Measurements from ENCODE around the gene PAQR6.
"Not testable (repeated sequence)": the region's sequence is repeated elsewhere in the genome, so short reads cannot be mapped to it uniquely, and the experiment has no call there.

The PAQR6 gene

GRCh38 chr1:156226116-156226538 is 21.7 kb downstream of the PAQR6 start:
- no peak for TF ChIP-seq CTCF (IDR thresholded peaks at IDR 0.05; ENCODE audit: poor library complexity, severe bottlenecking)
- ATAC-seq (ENCODE audit: low read depth) (no peak), DNase-seq (ENCODE audit: low spot score) (no peak)
- Histone ChIP-seq H3K27ac (ENCODE audit: poor library complexity, severe bottlenecking) (no peak overlapping the region), H3K4me3 (ENCODE audit: severe bottlenecking) (no peak overlapping the region), H3K4me1 (ENCODE audit: insufficient read depth, poor library complexity, severe bottlenecking) (no peaks in the 10 kb centered on the region), H3K36me3 (ENCODE audit: low read depth) (peaks cover 46% of the 10 kb centered on the region), H3K9me3 (ENCODE audit: severe bottlenecking) (no peaks in the 10 kb centered on the region), H3K27me3 (ENCODE audit: insufficient read depth, poor library complexity, severe bottlenecking) (no peaks in the 10 kb centered on the region)

DNA sequence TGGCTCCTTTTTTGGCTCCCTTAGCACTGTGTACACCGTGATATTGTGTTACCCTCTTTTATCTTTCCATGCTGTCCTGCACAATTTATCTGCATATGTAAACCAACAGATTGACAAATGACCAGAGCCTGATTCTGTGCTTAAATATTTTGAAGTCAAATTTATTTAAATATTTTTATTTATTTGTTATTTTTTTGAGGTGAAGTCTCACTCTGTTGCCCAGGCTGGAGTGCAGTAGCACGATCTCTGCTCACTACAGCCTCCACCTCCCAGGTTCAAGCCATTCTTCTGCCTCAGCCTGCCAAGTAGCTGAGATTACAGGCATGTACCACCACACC is 22.2 kb downstream of the PAQR6 start:
- ATAC-seq (ENCODE audit: low read depth) (no peak), DNase-seq (ENCODE audit: low spot score) (no peak)
- Histone ChIP-seq H3K27ac (ENCODE audit: poor library complexity, severe bottlenecking) (no peak overlapping the region), H3K4me3 (ENCODE audit: severe bottlenecking) (no peak overlapping the region), H3K36me3 (ENCODE audit: low read depth) (peaks cover 48% of the 10 kb centered on the region), H3K9me3 (ENCODE audit: severe bottlenecking) (no peaks in the 10 kb centered on the region), H3K4me1 (ENCODE audit: insufficient read depth, poor library complexity, severe bottlenecking) (no peaks in the 10 kb centered on the region), H3K27me3 (ENCODE audit: insufficient read depth, poor library complexity, severe bottlenecking) (no peaks in the 10 kb centered on the region)
- peak; percentile 75 for TF ChIP-seq CTCF (IDR thresholded peaks at IDR 0.05; ENCODE audit: poor library complexity, severe bottlenecking)

GRCh38 chr1:156221986-156222692 is 25.7 kb downstream of the PAQR6 start:
- peaks cover 52% of the 10 kb centered on the region for H3K36me3 ChIP-seq (ENCODE audit: low read depth)
- no peak overlapping the region for H3K4me3 ChIP-seq (ENCODE audit: severe bottlenecking)
- H3K27me3 ChIP-seq (ENCODE audit: insufficient read depth, poor library complexity, severe bottlenecking): no peaks in the 10 kb centered on the region
- DNase-seq (ENCODE audit: low spot score): no peak
- H3K27ac ChIP-seq (ENCODE audit: poor library complexity, severe bottlenecking): no peak overlapping the region
- H3K4me1 ChIP-seq (ENCODE audit: insufficient read depth, poor library complexity, severe bottlenecking): peaks cover 12% of the 10 kb centered on the region
- TF ChIP-seq CTCF (IDR thresholded peaks at IDR 0.05; ENCODE audit: poor library complexity, severe bottlenecking): no peak
- ATAC-seq (ENCODE audit: low read depth): no peak
- no peaks in the 10 kb centered on the region for H3K9me3 ChIP-seq (ENCODE audit: severe bottlenecking)

DNA sequence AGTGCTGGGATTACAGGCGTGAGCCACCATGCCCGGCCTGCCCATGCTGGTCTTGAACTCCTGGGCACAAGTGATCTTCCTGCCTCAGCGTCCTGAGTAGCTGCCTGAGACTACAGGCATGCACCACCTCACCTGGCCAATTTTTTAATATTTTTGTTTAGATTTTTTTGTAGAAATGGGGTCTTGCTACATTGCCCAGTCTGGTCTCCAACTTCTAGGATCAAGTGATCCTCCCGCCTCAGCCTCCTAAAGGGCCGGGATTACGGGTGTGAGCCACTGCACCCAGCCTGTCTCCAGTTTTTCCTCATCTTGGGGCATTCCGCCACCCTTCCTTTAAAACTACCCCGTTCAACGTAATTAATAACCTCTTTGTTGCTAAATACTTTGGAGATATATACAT is 27.6 kb downstream of the PAQR6 start:
- Histone ChIP-seq H3K27me3 (ENCODE audit: insufficient read depth, poor library complexity, severe bottlenecking) (no peaks in the 10 kb centered on the region), H3K9me3 (ENCODE audit: severe bottlenecking) (no peaks in the 10 kb centered on the region), H3K4me3 (ENCODE audit: severe bottlenecking) (no peak overlapping the region), H3K4me1 (ENCODE audit: insufficient read depth, poor library complexity, severe bottlenecking) (peaks cover 12% of the 10 kb centered on the region), H3K27ac (ENCODE audit: poor library complexity, severe bottlenecking) (no peak overlapping the region), H3K36me3 (ENCODE audit: low read depth) (peaks cover 35% of the 10 kb centered on the region)
- no peak for ATAC-seq (ENCODE audit: low read depth)
- TF ChIP-seq CTCF (IDR thresholded peaks at IDR 0.05; ENCODE audit: poor library complexity, severe bottlenecking): no peak
- no peak for DNase-seq (ENCODE audit: low spot score)

GRCh38 chr1:156217871-156218270 is 30.0 kb downstream of the PAQR6 start:
- DNase-seq (ENCODE audit: low spot score): no peak
- H3K27ac ChIP-seq (ENCODE audit: poor library complexity, severe bottlenecking): peak overlapping the region; percentile 62
- peaks cover 20% of the 10 kb centered on the region for H3K4me1 ChIP-seq (ENCODE audit: insufficient read depth, poor library complexity, severe bottlenecking)
- no peaks in the 10 kb centered on the region for H3K9me3 ChIP-seq (ENCODE audit: severe bottlenecking)
- no peak overlapping the region for H3K4me3 ChIP-seq (ENCODE audit: severe bottlenecking)
- H3K27me3 ChIP-seq (ENCODE audit: insufficient read depth, poor library complexity, severe bottlenecking): no peaks in the 10 kb centered on the region
- no peak; the same call in 2 of the 3 replicates for ATAC-seq (ENCODE audit: low read depth)
- no peak for TF ChIP-seq CTCF (IDR thresholded peaks at IDR 0.05; ENCODE audit: poor library complexity, severe bottlenecking)
- H3K36me3 ChIP-seq (ENCODE audit: low read depth): peaks cover 29% of the 10 kb centered on the region

DNA sequence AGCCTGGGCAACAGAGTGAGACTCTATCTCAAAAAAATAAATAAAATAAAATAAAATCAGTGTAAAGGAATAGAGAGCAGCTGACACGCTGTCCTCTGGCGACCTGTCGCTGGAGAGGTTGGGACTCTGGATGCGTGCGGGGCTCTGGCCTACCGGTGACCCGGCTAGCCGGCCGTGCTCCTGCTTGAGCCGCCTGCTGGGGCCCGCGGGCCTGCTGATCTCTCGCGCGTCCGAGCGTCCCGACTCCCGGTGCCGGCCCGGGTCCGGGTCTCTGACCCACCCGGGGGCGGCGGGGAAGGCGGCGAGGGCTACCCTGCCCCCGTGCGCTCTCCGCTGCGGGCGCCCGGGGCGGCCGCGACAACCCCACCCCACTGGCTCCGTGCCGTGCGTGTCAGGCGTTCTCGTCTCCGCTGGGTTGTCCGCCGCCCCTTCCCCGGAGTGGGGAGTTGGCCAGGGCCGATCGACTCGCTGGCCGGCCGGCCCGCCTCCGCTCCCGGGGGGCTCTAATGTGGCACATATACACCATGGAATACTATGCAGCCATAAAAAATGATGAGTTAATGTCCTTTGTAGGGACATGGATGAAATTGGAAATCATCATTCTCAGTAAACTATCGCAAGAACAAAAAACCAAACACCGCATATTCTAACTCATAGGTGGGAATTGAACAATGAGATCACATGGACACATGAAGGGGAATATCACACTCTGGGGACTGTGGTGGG is 31.3 kb downstream of the PAQR6 start:
- DNase-seq (ENCODE audit: low spot score): not testable (repeated sequence)

More for the DNA sequence above, 31.3 kb downstream of the PAQR6 start:
- not testable (repeated sequence) for H3K4me3 ChIP-seq (ENCODE audit: severe bottlenecking); ATAC-seq (ENCODE audit: low read depth); H3K9me3 ChIP-seq (ENCODE audit: severe bottlenecking); H3K27me3 ChIP-seq (ENCODE audit: insufficient read depth, poor library complexity, severe bottlenecking)
- H3K27ac ChIP-seq (ENCODE audit: poor library complexity, severe bottlenecking): peak overlapping the region; percentile 62
- peaks cover 20% of the 10 kb centered on the region for H3K4me1 ChIP-seq (ENCODE audit: insufficient read depth, poor library complexity, severe bottlenecking)
- H3K36me3 ChIP-seq (ENCODE audit: low read depth): peaks cover 21% of the 10 kb centered on the region
